Myocyte (in vitro differentiated cells): Measurements from ENCODE around the gene ZCRB1. TPM values are rescaled to one million over a fixed set of nuclear protein-coding genes. Genes with fewer than 3 reads are reported as not detected.
"Not testable (repeated sequence)": the region's sequence is repeated elsewhere in the genome, so short reads cannot be mapped to it uniquely, and the experiment has no call there.

Source experiments
- DNase-seq: peaks from one replicate; pipeline ENCODE4 v3.0.0-alpha.2; 2012; ENCODE audit warnings: low read depth
- polyA plus RNA-seq: library from polyadenylated mRNA; unstranded; fragments of >200 nt; gene quantifications from one replicate; pipeline ENCODE4 v1.2.1, GENCODE V29; 2012; ENCODE audit warnings: missing spikeins
- total RNA-seq: library from RNA; depleted of rRNA; stranded (reverse); fragments of >200 nt; gene quantifications from 2 replicates; pipeline ENCODE4 v1.2.3, GENCODE V29; 2014

The ZCRB1 gene
- total RNA-seq, result 36.0 and 40.1 TPM in 2 replicates
- polyA plus RNA-seq, result 54.7 TPM

- peak; percentile 83 for DNase-seq
Observed at GRCh38 chr12:42325653-42326474, at the start of gene ZCRB1, which contains the start of gene PPHLN1. Gene ZCRB1 (minus strand): TSS chr12:42326094. CDS start chr12:42324102, 1,992 bp downstream. Gene PPHLN1 (plus strand): TSS chr12:42326167. CDS start chr12:42335903, 9,736 bp downstream.

GRCh38 chr12:42373669-42374068 is 47.8 kb upstream of the ZCRB1 start:
- DNase-seq, result no peak

GRCh38 chr12:42372154-42372791 is 46.4 kb upstream of the ZCRB1 start:
- peak; percentile 55 for DNase-seq

GRCh38 chr12:42370013-42370412 is 44.1 kb upstream of the ZCRB1 start:
- DNase-seq, result no peak

GRCh38 chr12:42365486-42365885 is 39.6 kb upstream of the ZCRB1 start:
- DNase-seq, result no peak

- DNase-seq, result no peak
Observed at GRCh38 chr12:42364692-42365091, 38.8 kb upstream of the ZCRB1 start.

- DNase-seq, result no peak
Observed at GRCh38 chr12:42362647-42363260, 36.9 kb upstream of the ZCRB1 start.

- DNase-seq, result no peak
Observed at GRCh38 chr12:42361909-42362646, 36.2 kb upstream of the ZCRB1 start.

- no peak for DNase-seq
Observed at GRCh38 chr12:42360747-42361403, 35.0 kb upstream of the ZCRB1 start.

- no peak for DNase-seq
Observed at GRCh38 chr12:42356344-42356743, 30.4 kb upstream of the ZCRB1 start.

- not testable (repeated sequence) for DNase-seq
Observed at GRCh38 chr12:42350021-42350407, 24.1 kb upstream of the ZCRB1 start.

- DNase-seq, result not testable (repeated sequence)
Observed at GRCh38 chr12:42349119-42350020, 23.5 kb upstream of the ZCRB1 start.

GRCh38 chr12:42346403-42347002 is 20.6 kb upstream of the ZCRB1 start:
- DNase-seq, result no peak

- DNase-seq, result no peak
Observed at GRCh38 chr12:42343721-42344120, 17.8 kb upstream of the ZCRB1 start.

- DNase-seq, result no peak
Observed at GRCh38 chr12:42342028-42342427, 16.1 kb upstream of the ZCRB1 start.

GRCh38 chr12:42338280-42338679 is 12.4 kb upstream of the ZCRB1 start:
- DNase-seq, result no peak

- no peak for DNase-seq
Observed at GRCh38 chr12:42336286-42336685, 10.4 kb upstream of the ZCRB1 start.

- DNase-seq, result peak; percentile 66
Observed at GRCh38 chr12:42332301-42333285, 6.7 kb upstream of the ZCRB1 start.
